Measurements from ENCODE around the gene BTBD18.

Gene BTBD18

GRCh38 chr11:57751676-57752253, at the start of gene BTBD18:
Gene BTBD18, minus strand, starts transcription at chr11:57751819. Its CDS starts 631 bp downstream, at chr11:57751188.
- DNase-seq, result peak; percentile 77

GRCh38 chr11:57801183-57801485, 49.5 kb upstream of the BTBD18 start:
- DNase-seq, result no peak

GRCh38 chr11:57800444-57801182, 49.0 kb upstream of the BTBD18 start:
- DNase-seq, result peak; percentile 96

GRCh38 chr11:57798905-57799559, 47.4 kb upstream of the BTBD18 start:
- peak; percentile 70 for DNase-seq

GRCh38 chr11:57793351-57794115, 41.9 kb upstream of the BTBD18 start:
- DNase-seq, result no peak

- no peak for DNase-seq
These were observed 41.3 kb upstream of the BTBD18 start for GRCh38 chr11:57792870-57793269.

GRCh38 chr11:57792060-57792541, 40.5 kb upstream of the BTBD18 start:
- DNase-seq, result no peak

GRCh38 chr11:57791321-57792059, 39.9 kb upstream of the BTBD18 start:
- no peak for DNase-seq

GRCh38 chr11:57788703-57789088, 37.1 kb upstream of the BTBD18 start:
- no peak for DNase-seq

- peak; percentile 36 for DNase-seq
These were observed 36.5 kb upstream of the BTBD18 start for GRCh38 chr11:57787920-57788702.

- no peak for DNase-seq
These were observed 35.5 kb upstream of the BTBD18 start for GRCh38 chr11:57787006-57787604.

- no peak for DNase-seq
These were observed 34.8 kb upstream of the BTBD18 start for GRCh38 chr11:57786436-57786835.

GRCh38 chr11:57785072-57785471, 33.5 kb upstream of the BTBD18 start:
- DNase-seq, result no peak

GRCh38 chr11:57781529-57781943, 29.9 kb upstream of the BTBD18 start:
- no peak for DNase-seq

- no peak for DNase-seq
These were observed 27.7 kb upstream of the BTBD18 start for GRCh38 chr11:57779276-57779675.

GRCh38 chr11:57778318-57779037, 26.9 kb upstream of the BTBD18 start:
- DNase-seq, result peak; percentile 70

GRCh38 chr11:57777969-57778317, 26.3 kb upstream of the BTBD18 start:
- DNase-seq, result peak; percentile 68

- no peak for DNase-seq
These were observed 25.1 kb upstream of the BTBD18 start for GRCh38 chr11:57776577-57777210.

- DNase-seq, result peak; percentile 55
These were observed 24.5 kb upstream of the BTBD18 start for GRCh38 chr11:57776031-57776521.

- no peak for DNase-seq
These were observed 23.9 kb upstream of the BTBD18 start for GRCh38 chr11:57775491-57775890.

Data from NCI-H69 (cell line).